IPS-18c (cell line): ENCODE results near the gene VPS25.

ENCODE experiments used
- H3K4me3 ChIP-seq: 2 replicates; pipeline ENCODE4 v1.7.0; 2013; ENCODE audit warnings: low read depth, mild to moderate bottlenecking, low read length, moderate library complexity; ENCODE audit not compliant: insufficient read depth
- H3K9me3 ChIP-seq: one replicate; pipeline ENCODE4 v1.6.1; 2013; ENCODE audit warnings: mild to moderate bottlenecking, low read length, moderate library complexity; ENCODE audit not compliant: control insufficient read depth, insufficient read depth

VPS25 gene

DNA sequence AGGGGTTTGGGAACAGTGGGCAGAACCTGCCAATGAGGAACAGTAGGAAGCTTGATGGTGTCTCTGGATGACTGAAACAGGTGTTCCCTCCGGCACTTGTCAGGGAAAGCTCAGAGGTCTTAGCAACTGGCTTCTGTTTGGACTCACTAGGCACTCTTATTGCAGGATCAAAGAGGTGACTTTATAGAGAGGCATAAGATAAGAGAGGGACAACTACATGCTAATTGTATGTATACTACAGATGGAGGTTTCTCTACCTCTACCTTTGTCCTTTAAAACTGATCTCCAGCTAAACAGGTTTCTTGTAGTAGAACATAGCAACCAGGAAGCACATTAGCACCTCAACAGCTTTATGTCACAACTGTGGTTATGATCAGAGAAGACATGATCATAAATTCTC, 33.0 kb downstream of the VPS25 start:
- H3K9me3 ChIP-seq, result no peaks in the 10 kb centered on the region
- H3K4me3 ChIP-seq, result no peak overlapping the region

DNA sequence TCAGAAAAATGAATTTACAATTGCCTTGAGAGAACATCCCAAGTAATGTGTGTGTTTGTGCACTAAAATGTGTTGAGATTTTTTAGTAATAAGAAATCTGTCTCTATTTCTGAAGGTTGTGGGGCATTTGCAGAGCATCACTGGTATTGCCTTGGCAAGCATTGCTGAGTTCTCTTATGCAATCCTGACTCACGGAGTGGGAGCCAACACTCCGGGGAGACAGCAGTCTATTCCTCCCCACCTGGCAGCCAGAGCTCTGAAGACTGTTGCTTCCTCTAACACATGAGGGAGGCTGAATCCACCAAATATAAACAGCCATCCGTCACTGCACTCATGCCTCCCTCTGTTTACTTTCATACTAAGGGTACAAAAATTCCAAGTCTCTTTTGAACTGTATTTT, 36.0 kb downstream of the VPS25 start:
- Histone ChIP-seq H3K4me3 (no peak overlapping the region), H3K9me3 (no peaks in the 10 kb centered on the region)

DNA sequence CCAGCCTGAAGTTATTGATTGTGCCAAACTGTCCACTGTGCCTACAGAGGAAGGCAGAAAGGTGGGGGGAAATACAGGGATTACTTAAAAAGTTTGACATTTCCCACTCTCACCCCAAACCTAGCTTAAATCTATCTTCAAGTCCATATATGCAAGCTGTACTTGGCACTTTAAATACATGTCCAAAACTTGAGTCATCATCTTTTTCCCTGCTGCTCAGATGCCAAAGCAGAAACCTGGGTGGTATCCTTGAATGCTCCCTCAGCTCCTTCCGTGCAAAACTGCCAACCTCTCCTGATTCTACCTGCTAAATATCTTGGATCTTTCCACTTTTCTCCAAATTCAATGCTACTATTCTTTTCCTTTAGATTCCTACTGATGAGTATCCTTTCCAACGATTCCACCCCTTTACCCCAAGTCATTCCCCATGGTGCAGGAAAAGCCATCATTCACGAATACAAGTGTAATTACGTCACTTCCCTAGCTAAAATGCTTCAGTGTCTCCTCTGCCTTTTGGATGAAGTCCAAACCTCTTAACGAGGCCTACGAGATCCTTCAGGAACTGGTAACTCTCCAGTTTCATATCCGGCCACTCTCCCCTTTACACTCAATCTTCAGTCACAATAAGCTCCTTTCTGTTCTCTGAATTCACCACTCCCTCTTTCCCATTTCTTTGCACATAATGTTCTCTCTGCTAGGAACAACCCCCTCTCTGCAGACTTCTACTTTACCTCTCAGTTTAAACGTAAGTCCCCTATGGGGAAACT, 41.6 kb downstream of the VPS25 start:
- Histone ChIP-seq H3K9me3 (no peaks in the 10 kb centered on the region), H3K4me3 (no peak overlapping the region)

DNA sequence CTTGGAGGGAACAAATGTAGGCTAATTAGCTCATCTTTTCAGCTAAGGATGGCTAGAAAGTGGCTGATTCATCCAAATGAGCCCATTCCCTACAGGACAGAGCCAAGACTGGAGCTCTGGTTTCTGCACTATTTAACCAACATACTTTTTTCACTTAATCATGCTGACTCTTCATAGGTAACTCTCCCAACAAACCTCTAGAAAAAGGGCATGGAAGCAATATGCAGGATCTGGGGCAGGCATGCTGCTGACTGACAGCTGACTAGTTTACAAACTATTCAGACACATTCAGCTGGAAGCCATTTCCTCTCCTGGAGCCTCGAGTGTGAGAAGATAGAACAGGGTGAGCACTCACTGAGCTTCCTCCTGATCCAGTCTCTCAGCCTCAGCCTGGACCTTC, 44.6 kb downstream of the VPS25 start:
- Histone ChIP-seq H3K4me3 (no peak overlapping the region), H3K9me3 (no peaks in the 10 kb centered on the region)

DNA sequence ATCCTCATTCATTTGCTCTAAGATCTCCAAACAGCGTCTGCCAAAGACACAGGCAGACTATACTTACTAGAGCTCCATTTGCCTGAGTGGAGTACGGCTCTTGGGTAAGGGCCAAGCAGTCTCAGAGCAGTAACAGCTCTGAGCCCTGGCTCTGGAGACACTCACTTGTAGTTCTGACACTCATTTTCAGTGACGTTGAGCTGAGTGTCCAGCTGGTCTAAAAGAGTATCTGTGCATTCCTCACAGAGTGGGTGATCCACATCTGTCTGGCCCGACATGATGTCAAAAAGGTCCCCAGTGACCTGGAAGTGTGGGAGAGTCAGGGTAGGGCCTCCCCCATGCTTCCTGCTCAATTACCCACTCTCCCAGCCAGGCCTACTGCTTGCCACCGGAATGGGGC, 45.1 kb downstream of the VPS25 start:
- Histone ChIP-seq H3K4me3 (no peak overlapping the region), H3K9me3 (no peaks in the 10 kb centered on the region)

DNA sequence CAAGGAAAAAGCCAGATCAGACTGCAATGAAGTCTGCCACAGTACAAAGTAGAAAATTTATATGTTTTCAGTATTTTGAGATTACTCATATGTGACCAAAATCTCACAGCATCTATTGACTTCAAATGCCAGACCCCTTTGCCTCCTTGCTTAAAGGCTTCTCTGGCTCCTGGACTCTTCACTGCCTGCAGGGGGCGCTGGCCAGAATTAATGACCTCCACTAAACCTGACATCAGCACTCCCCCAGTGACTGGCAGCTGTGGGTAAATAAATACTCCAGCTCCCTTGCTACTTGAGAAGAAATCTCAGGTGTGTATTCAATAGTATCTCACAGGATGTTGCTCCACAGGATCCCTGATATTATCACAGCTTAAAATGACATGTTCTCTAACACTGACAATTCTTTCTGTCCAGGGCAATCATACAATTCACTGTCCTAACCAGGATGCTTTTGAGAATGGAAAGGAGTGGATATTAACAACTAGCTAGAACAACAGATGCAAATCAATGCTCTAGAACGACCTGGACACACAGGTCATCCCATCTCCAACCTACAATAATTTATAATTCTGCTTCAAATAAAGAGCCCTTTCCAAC, 46.8 kb downstream of the VPS25 start:
- Histone ChIP-seq H3K9me3 (no peaks in the 10 kb centered on the region), H3K4me3 (no peak overlapping the region)

DNA sequence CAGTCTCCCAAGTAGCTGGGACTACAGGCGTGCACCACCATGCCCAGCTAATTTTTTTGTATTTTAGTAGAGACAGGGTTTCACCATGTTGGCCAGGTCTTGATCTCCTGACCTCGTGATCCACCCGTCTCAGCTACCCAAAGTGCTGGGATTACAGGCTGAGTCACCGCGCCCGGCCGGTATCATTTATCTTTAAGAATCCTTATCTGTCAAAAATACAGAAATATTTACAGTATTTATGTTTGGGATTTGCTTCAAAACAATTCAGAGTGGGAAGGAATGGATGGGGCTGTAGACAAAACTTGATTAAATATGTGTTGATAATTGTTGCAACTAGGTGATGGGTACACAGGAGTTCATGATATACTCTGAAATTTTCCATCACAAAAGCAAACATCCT, 47.9 kb downstream of the VPS25 start:
- H3K4me3 ChIP-seq, result no peak overlapping the region
- H3K9me3 ChIP-seq, result no peaks in the 10 kb centered on the region

DNA sequence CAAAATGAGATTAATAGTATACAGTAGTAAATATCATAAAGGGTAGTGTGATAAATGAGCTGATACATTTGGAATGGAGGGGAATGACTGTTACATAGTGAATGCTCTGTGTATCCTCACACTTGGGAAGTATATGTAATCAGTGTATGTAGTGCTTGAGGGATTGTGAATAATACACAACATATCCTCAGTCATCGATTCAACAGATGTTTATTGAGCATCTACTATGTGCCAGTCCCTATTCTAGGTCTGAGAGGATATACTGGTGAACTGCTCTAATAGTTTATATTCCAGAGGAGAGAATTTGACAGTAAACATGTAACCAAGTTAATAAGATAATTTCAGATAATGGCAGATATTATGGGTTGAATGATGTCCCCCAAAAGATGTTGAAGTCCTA, 54.2 kb downstream of the VPS25 start:
- Histone ChIP-seq H3K4me3 (no peak overlapping the region), H3K9me3 (no peaks in the 10 kb centered on the region)
